ENCODE data around the gene CSRNP3. TPM values are rescaled to one million over a fixed set of nuclear protein-coding genes. Genes with fewer than 3 reads are reported as not detected.

Gene CSRNP3
- total RNA-seq, 1 experiment from 2014 or later = 0.05 TPM

GRCh38 chr2:165562233-165562632, 92.7 kb downstream of the CSRNP3 start:
- ChIA-PET CTCF (no interaction called here), RAD21 (ENCODE audit: low non-redundant PET in 1 of 2, low total read pairs in 2 of 2, uncharacterized antibody in 2 of 2, unreplicated experiment in 2 of 2) (no interaction called here), POLR2A (no interaction called here)
- Histone ChIP-seq H3K27ac (ENCODE audit: low read depth, low read length) (no peak overlapping the region), H3K9me2 (ENCODE audit: insufficient read depth) (no peaks in the 10 kb centered on the region), H4K20me1 (ENCODE audit: insufficient read depth) (no peaks in the 10 kb centered on the region), H3K36me3 (ENCODE audit: control insufficient read depth in 1 of 2, insufficient read depth in 2 of 2, low read length in 2 of 2) (no peaks in the 10 kb centered on the region), H3K9ac (ENCODE audit: low read length) (no peak overlapping the region), H3K9me3 (ENCODE audit: control insufficient read depth in 1 of 2, insufficient read depth in 1 of 2, low read depth in 1 of 2, low read length in 2 of 2) (no peaks in the 10 kb centered on the region), H3K4me3 (replicated peaks in 1 of 2; ENCODE audit: low read depth in 1 of 2, low read length in 2 of 2) (no peak overlapping the region), H2AFZ (ENCODE audit: low read depth, low read length, poor library complexity, severe bottlenecking) (no peak overlapping the region), H3K79me2 (ENCODE audit: insufficient read depth, low read length) (no peaks in the 10 kb centered on the region), H3K4me2 (ENCODE audit: low read length) (no peak overlapping the region), H3K27me3 (ENCODE audit: insufficient read depth, low read length) (peaks cover 3% of the 10 kb centered on the region; the same call in 1 of the 2 replicates), H3K4me1 (ENCODE audit: control insufficient read depth in 1 of 2, insufficient read depth in 2 of 2, low read length in 2 of 2) (no peaks in the 10 kb centered on the region)
- BruUV-seq (replicated peaks) = no TSS peak
- DNase-seq (ENCODE audit: low read depth, low spot score) (no peak), ATAC-seq (no peak)
- intact Hi-C loops (cut with micrococcal nuclease) = loop anchor here (10.0 kb wide), 1 partner anchor 63 kb away; no protein-coding TSS in a partner anchor
- TF ChIP-seq MAX (IDR thresholded peaks at IDR 0.05) = no peak
- no peak for TF ChIP-seq EZH2 (IDR thresholded peaks at IDR 0.05)
- no peak for TF ChIP-seq REST (IDR thresholded peaks at IDR 0.05; ENCODE audit: low read depth)
- TF ChIP-seq SIN3A (IDR thresholded peaks at IDR 0.05; ENCODE audit: low read depth) = no peak
- TF ChIP-seq FOSL1 (IDR thresholded peaks at IDR 0.05; ENCODE audit: low read depth) = no peak
- TF ChIP-seq YY1 (IDR thresholded peaks at IDR 0.05; ENCODE audit: extremely low read depth, insufficient replicate concordance, low read depth, low read length) = no peak
- no peak for TF ChIP-seq JUND (IDR thresholded peaks at IDR 0.05)
- TF ChIP-seq ATF3 (IDR thresholded peaks at IDR 0.05) = no peak
- TF ChIP-seq CEBPB (IDR thresholded peaks at IDR 0.05; ENCODE audit: low read depth) = no peak
- TF ChIP-seq EZH2phosphoT487 (IDR thresholded peaks at IDR 0.05; ENCODE audit: borderline replicate concordance) = no peak
- no peak for TF ChIP-seq RAD21 (IDR thresholded peaks at IDR 0.05; ENCODE audit: low read depth)
- TF ChIP-seq ZBTB33 (IDR thresholded peaks at IDR 0.05; ENCODE audit: extremely low read depth, insufficient replicate concordance, low read length) = no peak
- TF ChIP-seq CBX3 (IDR thresholded peaks at IDR 0.05; ENCODE audit: low read depth) = no peak
